Bronchial epithelial cell (primary cell): ENCODE measurements around the gene RPL7A. TPM values are rescaled to one million over a fixed set of nuclear protein-coding genes. Genes with fewer than 3 reads are reported as not detected.
A peak's percentile ranks its signal among the peaks of the same experiment; 100 is the strongest.

Source experiments
- DNase-seq: peaks from one replicate; pipeline ENCODE4 v3.0.0-alpha.2; 2010; ENCODE audit warnings: low read depth
- FAIRE-seq: peaks from 2 replicates; lab custom pipeline; 2011; peaks lifted over from hg19 to GRCh38; lab: Jason Lieb, UNC
- H3K27me3 ChIP-seq: 2 replicates; pipeline ENCODE4 v1.5.1; 2011; ENCODE audit warnings: low read length; ENCODE audit not compliant: control insufficient read depth, insufficient read depth
- H3K36me3 ChIP-seq: 2 replicates; pipeline ENCODE4 v1.5.1; 2011; ENCODE audit warnings: low read length; ENCODE audit not compliant: control insufficient read depth, insufficient read depth
- H3K4me3 ChIP-seq: 2 replicates; pipeline ENCODE4 v1.5.1; 2011; ENCODE audit warnings: mild to moderate bottlenecking, low read depth, low read length, control low read depth
- total RNA-seq: library from RNA; depleted of rRNA; stranded (reverse); fragments of >200 nt; gene quantifications from 2 replicates; pipeline ENCODE4 v1.2.1, GENCODE V29; 2014
- TF ChIP-seq, protein P1 (sequence below): IDR thresholded peaks from 2 replicates; pipeline ENCODE4 v1.5.1; 2011; ENCODE audit warnings: mild to moderate bottlenecking, moderate library complexity, low read length, control low read depth, inconsistent platforms; ENCODE audit not compliant: insufficient read depth, severe bottlenecking

RPL7A gene
- total RNA-seq, 1 donor from 2014 or later, result 3,023 TPM

DNA sequence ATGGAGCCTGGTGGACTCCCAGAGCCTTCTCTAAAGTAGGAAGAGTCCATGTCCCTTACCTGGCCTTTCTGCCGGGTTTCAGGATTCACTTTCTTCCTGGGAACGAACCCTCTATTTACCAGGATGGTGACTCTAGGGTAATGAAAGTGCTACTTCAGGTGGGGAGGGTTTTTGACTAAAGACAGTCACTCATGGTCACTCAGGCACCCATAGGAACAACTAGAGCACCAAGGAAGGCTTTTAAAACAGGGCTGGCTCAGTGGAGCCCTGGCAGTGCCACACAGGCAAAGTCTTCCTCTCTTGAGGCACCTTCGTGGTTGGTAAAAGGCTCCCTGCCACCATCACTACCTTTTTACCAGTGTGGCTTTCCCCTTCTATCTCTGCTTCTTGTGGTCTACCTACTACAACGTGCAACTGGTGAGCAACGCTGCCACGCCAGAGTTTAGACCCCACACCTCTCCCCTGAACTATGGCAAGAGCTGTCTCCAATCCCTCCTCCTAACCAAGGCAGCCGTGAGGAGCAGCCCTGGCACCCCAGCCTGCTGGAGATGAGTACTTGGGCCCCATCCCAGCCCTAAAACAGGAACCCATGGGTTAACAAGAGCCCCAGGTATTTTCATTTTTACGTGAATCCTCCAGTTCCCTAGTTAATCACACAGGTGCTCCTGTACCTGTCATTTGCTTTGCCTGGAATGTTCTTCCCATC is 4.8 kb downstream of the RPL7A start:
- TF ChIP-seq, protein P1, sequence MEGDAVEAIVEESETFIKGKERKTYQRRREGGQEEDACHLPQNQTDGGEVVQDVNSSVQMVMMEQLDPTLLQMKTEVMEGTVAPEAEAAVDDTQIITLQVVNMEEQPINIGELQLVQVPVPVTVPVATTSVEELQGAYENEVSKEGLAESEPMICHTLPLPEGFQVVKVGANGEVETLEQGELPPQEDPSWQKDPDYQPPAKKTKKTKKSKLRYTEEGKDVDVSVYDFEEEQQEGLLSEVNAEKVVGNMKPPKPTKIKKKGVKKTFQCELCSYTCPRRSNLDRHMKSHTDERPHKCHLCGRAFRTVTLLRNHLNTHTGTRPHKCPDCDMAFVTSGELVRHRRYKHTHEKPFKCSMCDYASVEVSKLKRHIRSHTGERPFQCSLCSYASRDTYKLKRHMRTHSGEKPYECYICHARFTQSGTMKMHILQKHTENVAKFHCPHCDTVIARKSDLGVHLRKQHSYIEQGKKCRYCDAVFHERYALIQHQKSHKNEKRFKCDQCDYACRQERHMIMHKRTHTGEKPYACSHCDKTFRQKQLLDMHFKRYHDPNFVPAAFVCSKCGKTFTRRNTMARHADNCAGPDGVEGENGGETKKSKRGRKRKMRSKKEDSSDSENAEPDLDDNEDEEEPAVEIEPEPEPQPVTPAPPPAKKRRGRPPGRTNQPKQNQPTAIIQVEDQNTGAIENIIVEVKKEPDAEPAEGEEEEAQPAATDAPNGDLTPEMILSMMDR, result no peak
- Histone ChIP-seq H3K4me3 (no peak overlapping the region), H3K36me3 (peaks cover 25% of the 10 kb centered on the region), H3K27me3 (no peaks in the 10 kb centered on the region)
- FAIRE-seq, result no peak
- no peak for DNase-seq

- peaks cover 26% of the 10 kb centered on the region for H3K36me3 ChIP-seq
- TF ChIP-seq, protein P1, result no peak
- H3K4me3 ChIP-seq, result no peak overlapping the region
- FAIRE-seq (no peak), DNase-seq (no peak)
- H3K27me3 ChIP-seq, result no peaks in the 10 kb centered on the region
Measured at GRCh38 chr9:133353548-133353947, 5.5 kb downstream of the RPL7A start.

GRCh38 chr9:133354766-133355165 is 6.7 kb downstream of the RPL7A start:
- TF ChIP-seq, protein P1, result no peak
- FAIRE-seq (no peak), DNase-seq (no peak)
- Histone ChIP-seq H3K36me3 (peaks cover 26% of the 10 kb centered on the region), H3K4me3 (no peak overlapping the region), H3K27me3 (no peaks in the 10 kb centered on the region)

- DNase-seq, result no peak
- Histone ChIP-seq H3K4me3 (peak overlapping the region; percentile 77), H3K27me3 (no peaks in the 10 kb centered on the region), H3K36me3 (peaks cover 21% of the 10 kb centered on the region)
- FAIRE-seq, result no peak
- TF ChIP-seq, protein P1, result peak; percentile 21
Measured at GRCh38 chr9:133355881-133356357, 7.9 kb downstream of the RPL7A start.

DNA sequence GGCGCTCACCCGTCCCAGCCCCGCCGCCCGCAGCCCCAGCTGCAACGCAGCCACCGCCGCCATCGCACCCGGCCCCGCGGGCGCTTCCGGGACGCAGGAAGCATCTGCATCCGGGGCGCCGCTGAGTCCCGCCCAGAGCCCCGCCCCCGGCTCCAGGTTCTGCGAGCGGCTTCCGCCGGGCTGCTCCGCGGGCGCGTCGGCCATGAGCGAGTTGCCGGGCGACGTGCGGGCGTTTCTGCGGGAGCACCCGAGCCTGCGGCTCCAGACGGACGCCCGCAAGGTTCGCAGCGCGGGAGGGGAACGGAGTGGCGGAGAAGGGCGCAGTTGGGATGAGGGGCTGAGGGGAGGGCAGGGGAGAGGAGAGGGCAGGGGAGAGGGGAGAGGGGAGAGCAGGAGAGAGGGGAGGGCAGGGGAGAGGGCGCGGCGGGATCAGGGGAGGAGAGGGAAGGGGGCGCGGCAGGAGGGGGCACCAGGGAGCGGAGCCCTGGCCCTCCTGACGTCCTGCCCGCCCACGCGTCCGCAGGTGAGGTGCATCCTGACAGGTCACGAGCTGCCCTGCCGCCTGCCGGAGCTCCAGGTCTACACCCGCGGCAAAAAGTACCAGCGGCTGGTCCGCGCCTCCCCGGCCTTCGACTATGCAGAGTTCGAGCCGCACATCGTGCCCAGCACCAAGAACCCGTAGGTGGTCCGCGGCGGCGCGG is 8.5 kb downstream of the RPL7A start, which contains the start of the genes SURF1 and SURF2:
Gene SURF1 (minus strand): TSS at position 97 of the 701 bp plus-strand sequence. CDS start 34 bp downstream, at position 63.
Gene SURF2 (plus strand): TSS at position 160 of the 701 bp plus-strand sequence. CDS start 43 bp downstream, at position 203.
- TF ChIP-seq, protein P1, result peak; percentile 38
- Histone ChIP-seq H3K36me3 (peaks cover 18% of the 10 kb centered on the region), H3K4me3 (peak within 1 kb of the TSS; percentile 77), H3K27me3 (no peaks in the 10 kb centered on the region)
- FAIRE-seq (no peak), DNase-seq (peak; percentile 55)
